Left renal cortex interstitium (tissue), 4 donors: ENCODE measurements around the gene BDH2. TPM values are rescaled to one million over a fixed set of nuclear protein-coding genes. Genes with fewer than 3 reads are reported as not detected.

Experiments used
- DNase-seq, 4 donors: peaks; one replicate each; pipeline ENCODE4 v3.0.0-alpha.2; 2013; ENCODE audit warnings: low read depth in 4 of 4, low spot score in 2 of 4, missing footprints in 1 of 4
- polyA plus RNA-seq, 4 donors: library from polyadenylated mRNA; unstranded; fragments of 120-200 nt; gene quantifications; one replicate each; pipeline ENCODE4 v1.2.1, GENCODE V29; 2013; ENCODE audit not compliant: insufficient read length in 4 of 4

Gene BDH2
- polyA plus RNA-seq = 100 to 1,000 TPM; 171 to 242 (median 193) TPM

- peak; percentile 67 to 93 (median 84) for DNase-seq
These were observed at the start of gene BDH2 for GRCh38 chr4:103099691-103100392. BDH2 (minus strand) TSS chr4:103099834; CDS start chr4:103096254, 3,580 bp downstream.

GRCh38 chr4:103144926-103145325, 45.3 kb upstream of the BDH2 start:
- DNase-seq = no peak

- DNase-seq = no peak
These were observed 37.8 kb upstream of the BDH2 start for GRCh38 chr4:103137446-103137827.

GRCh38 chr4:103136671-103137445, 37.2 kb upstream of the BDH2 start:
- no peak for DNase-seq

GRCh38 chr4:103129174-103129573, 29.5 kb upstream of the BDH2 start:
- DNase-seq = no peak

- DNase-seq = no peak
These were observed 26.5 kb upstream of the BDH2 start for GRCh38 chr4:103126126-103126525.

GRCh38 chr4:103123114-103123513, 23.5 kb upstream of the BDH2 start:
- DNase-seq = no peak

- no peak for DNase-seq
These were observed 18.5 kb upstream of the BDH2 start for GRCh38 chr4:103118166-103118565.

GRCh38 chr4:103111598-103111997, 12.0 kb upstream of the BDH2 start:
- no peak for DNase-seq

- DNase-seq = no peak
These were observed 8.9 kb upstream of the BDH2 start for GRCh38 chr4:103108542-103108941.

- DNase-seq = no peak
These were observed 6.1 kb upstream of the BDH2 start for GRCh38 chr4:103105558-103106356.

GRCh38 chr4:103104886-103105285, 5.3 kb upstream of the BDH2 start:
- DNase-seq = no peak

GRCh38 chr4:103100691-103101090, 1.1 kb upstream of the BDH2 start:
- DNase-seq = no peak

- DNase-seq = no peak
These were observed 736 bp downstream of the BDH2 start for GRCh38 chr4:103098756-103099440.

GRCh38 chr4:103098341-103098740, 1.3 kb downstream of the BDH2 start:
- no peak for DNase-seq

- DNase-seq = no peak
These were observed 2.5 kb downstream of the BDH2 start for GRCh38 chr4:103097112-103097511.

- no peak for DNase-seq
These were observed 4.6 kb downstream of the BDH2 start for GRCh38 chr4:103095080-103095479.

- DNase-seq = no peak
These were observed 7.4 kb downstream of the BDH2 start for GRCh38 chr4:103092245-103092644.

- DNase-seq = peak in 1 of 4 donors; percentile 52
These were observed 7.9 kb downstream of the BDH2 start for GRCh38 chr4:103091601-103092223.

GRCh38 chr4:103089481-103089880, 10.2 kb downstream of the BDH2 start:
- DNase-seq = no peak
